ENCODE results near the gene ACOX3.

Gene ACOX3

GRCh38 chr4:8370835-8371595, 69.5 kb downstream of the ACOX3 start:
- Histone ChIP-seq H3K9ac (ENCODE audit: low read length) (no peak overlapping the region), H2AFZ (ENCODE audit: low read length) (no peak overlapping the region), H3K27ac (ENCODE audit: low read depth, low read length, poor library complexity, severe bottlenecking) (no peak overlapping the region), H3K27me3 (ENCODE audit: insufficient read depth, low read length) (no peaks in the 10 kb centered on the region), H4K20me1 (ENCODE audit: insufficient read depth, low read length) (no peaks in the 10 kb centered on the region), H3K79me2 (ENCODE audit: insufficient read depth, low read length) (no peaks in the 10 kb centered on the region), H3K4me3 (ENCODE audit: low read depth, low read length, poor library complexity, severe bottlenecking) (no peak overlapping the region), H3K4me2 (ENCODE audit: low read length) (no peak overlapping the region), H3K4me1 (ENCODE audit: insufficient read depth, low read length, severe bottlenecking) (no peaks in the 10 kb centered on the region), H3F3A (ENCODE audit: insufficient read depth, low read length) (no peaks in the 10 kb centered on the region), H3K9me2 (ENCODE audit: low read depth, low read length) (no peaks in the 10 kb centered on the region), H3K36me3 (ENCODE audit: insufficient read depth, low read length) (no peaks in the 10 kb centered on the region; the same call in 1 of the 2 replicates), H3K9me3 (ENCODE audit: low read length) (no peaks in the 10 kb centered on the region)
- TF ChIP-seq, protein P1, sequence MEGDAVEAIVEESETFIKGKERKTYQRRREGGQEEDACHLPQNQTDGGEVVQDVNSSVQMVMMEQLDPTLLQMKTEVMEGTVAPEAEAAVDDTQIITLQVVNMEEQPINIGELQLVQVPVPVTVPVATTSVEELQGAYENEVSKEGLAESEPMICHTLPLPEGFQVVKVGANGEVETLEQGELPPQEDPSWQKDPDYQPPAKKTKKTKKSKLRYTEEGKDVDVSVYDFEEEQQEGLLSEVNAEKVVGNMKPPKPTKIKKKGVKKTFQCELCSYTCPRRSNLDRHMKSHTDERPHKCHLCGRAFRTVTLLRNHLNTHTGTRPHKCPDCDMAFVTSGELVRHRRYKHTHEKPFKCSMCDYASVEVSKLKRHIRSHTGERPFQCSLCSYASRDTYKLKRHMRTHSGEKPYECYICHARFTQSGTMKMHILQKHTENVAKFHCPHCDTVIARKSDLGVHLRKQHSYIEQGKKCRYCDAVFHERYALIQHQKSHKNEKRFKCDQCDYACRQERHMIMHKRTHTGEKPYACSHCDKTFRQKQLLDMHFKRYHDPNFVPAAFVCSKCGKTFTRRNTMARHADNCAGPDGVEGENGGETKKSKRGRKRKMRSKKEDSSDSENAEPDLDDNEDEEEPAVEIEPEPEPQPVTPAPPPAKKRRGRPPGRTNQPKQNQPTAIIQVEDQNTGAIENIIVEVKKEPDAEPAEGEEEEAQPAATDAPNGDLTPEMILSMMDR (IDR thresholded peaks at IDR 0.05; ENCODE audit: low read length) = no peak
- TF ChIP-seq EZH2 (IDR thresholded peaks at IDR 0.05; ENCODE audit: borderline replicate concordance, low read length) = no peak

GRCh38 chr4:8370106-8370787, 70.3 kb downstream of the ACOX3 start:
- TF ChIP-seq EZH2 (IDR thresholded peaks at IDR 0.05; ENCODE audit: borderline replicate concordance, low read length) = no peak
- Histone ChIP-seq H3K4me2 (ENCODE audit: low read length) (no peak overlapping the region), H3K4me3 (ENCODE audit: low read depth, low read length, poor library complexity, severe bottlenecking) (no peak overlapping the region), H3K27me3 (ENCODE audit: insufficient read depth, low read length) (no peaks in the 10 kb centered on the region), H3K9me3 (ENCODE audit: low read length) (no peaks in the 10 kb centered on the region), H3K9ac (ENCODE audit: low read length) (no peak overlapping the region), H4K20me1 (ENCODE audit: insufficient read depth, low read length) (no peaks in the 10 kb centered on the region), H3F3A (ENCODE audit: insufficient read depth, low read length) (no peaks in the 10 kb centered on the region), H3K27ac (ENCODE audit: low read depth, low read length, poor library complexity, severe bottlenecking) (no peak overlapping the region), H3K79me2 (ENCODE audit: insufficient read depth, low read length) (no peaks in the 10 kb centered on the region), H3K4me1 (ENCODE audit: insufficient read depth, low read length, severe bottlenecking) (no peaks in the 10 kb centered on the region), H3K36me3 (ENCODE audit: insufficient read depth, low read length) (no peaks in the 10 kb centered on the region; the same call in 1 of the 2 replicates), H3K9me2 (ENCODE audit: low read depth, low read length) (no peaks in the 10 kb centered on the region), H2AFZ (ENCODE audit: low read length) (no peak overlapping the region)

GRCh38 chr4:8369426-8370105, 71.0 kb downstream of the ACOX3 start:
- Histone ChIP-seq H3K27me3 (ENCODE audit: insufficient read depth, low read length) (no peaks in the 10 kb centered on the region), H3K4me2 (ENCODE audit: low read length) (no peak overlapping the region), H3F3A (ENCODE audit: insufficient read depth, low read length) (no peaks in the 10 kb centered on the region), H3K79me2 (ENCODE audit: insufficient read depth, low read length) (no peaks in the 10 kb centered on the region), H3K9me3 (ENCODE audit: low read length) (no peaks in the 10 kb centered on the region), H3K36me3 (ENCODE audit: insufficient read depth, low read length) (no peaks in the 10 kb centered on the region; the same call in 1 of the 2 replicates), H2AFZ (ENCODE audit: low read length) (no peak overlapping the region), H4K20me1 (ENCODE audit: insufficient read depth, low read length) (no peaks in the 10 kb centered on the region), H3K4me1 (ENCODE audit: insufficient read depth, low read length, severe bottlenecking) (no peaks in the 10 kb centered on the region), H3K4me3 (ENCODE audit: low read depth, low read length, poor library complexity, severe bottlenecking) (no peak overlapping the region), H3K9me2 (ENCODE audit: low read depth, low read length) (no peaks in the 10 kb centered on the region), H3K27ac (ENCODE audit: low read depth, low read length, poor library complexity, severe bottlenecking) (no peak overlapping the region), H3K9ac (ENCODE audit: low read length) (no peak overlapping the region)
- TF ChIP-seq EZH2 (IDR thresholded peaks at IDR 0.05; ENCODE audit: borderline replicate concordance, low read length) = no peak
- TF ChIP-seq, protein P1 (IDR thresholded peaks at IDR 0.05; ENCODE audit: low read length) = no peak
